ENCODE measurements around the gene BTBD10. TPM values are rescaled to one million over a fixed set of nuclear protein-coding genes. Genes with fewer than 3 reads are reported as not detected.
A peak's percentile ranks its signal among the peaks of the same experiment; 100 is the strongest.

BTBD10 gene
- total and polyA plus RNA-seq, 8 donors = 4.6 to 15.9 (median 7.6) TPM

DNA sequence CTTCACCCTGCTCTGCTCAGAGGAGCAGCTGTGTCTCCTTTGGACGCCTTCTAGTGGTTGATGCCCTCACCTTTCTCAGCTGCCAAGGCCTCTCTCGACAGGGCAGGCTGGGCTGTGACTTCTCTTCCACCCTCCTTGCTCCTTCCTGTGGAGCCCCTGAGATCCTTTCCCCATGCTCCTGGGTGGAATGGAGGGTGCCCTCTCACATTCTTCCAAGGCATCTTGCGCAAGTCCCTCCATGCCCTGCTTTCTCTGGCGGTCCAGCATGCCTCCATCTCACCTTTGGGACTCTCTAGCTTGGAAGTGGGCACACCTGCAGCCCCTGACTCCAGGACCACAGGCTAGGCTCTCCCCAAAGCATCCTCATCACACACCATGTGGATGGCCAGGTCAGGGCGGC, 116.6 kb downstream of the BTBD10 start:
- ATAC-seq (no peak), FAIRE-seq (no peak), DNase-seq (no peak)
- Histone ChIP-seq H3K9me3 (no peaks in the 10 kb centered on the region), H3K27ac (no peak overlapping the region), H3K36me3 (peaks cover 0 to 6% (median 0%) of the 10 kb centered on the region in 3 donors), H3K27me3 (no peaks in the 10 kb centered on the region), H3K4me1 (no peaks in the 10 kb centered on the region), H3K4me3 (no peak overlapping the region)
- 87 to 93% methylated on average over 5 of the region's 5 CpGs for WGBS, 2 donors
- intact Hi-C loops (cut with DNase I) = no loop called here
- TF ChIP-seq, protein P1, sequence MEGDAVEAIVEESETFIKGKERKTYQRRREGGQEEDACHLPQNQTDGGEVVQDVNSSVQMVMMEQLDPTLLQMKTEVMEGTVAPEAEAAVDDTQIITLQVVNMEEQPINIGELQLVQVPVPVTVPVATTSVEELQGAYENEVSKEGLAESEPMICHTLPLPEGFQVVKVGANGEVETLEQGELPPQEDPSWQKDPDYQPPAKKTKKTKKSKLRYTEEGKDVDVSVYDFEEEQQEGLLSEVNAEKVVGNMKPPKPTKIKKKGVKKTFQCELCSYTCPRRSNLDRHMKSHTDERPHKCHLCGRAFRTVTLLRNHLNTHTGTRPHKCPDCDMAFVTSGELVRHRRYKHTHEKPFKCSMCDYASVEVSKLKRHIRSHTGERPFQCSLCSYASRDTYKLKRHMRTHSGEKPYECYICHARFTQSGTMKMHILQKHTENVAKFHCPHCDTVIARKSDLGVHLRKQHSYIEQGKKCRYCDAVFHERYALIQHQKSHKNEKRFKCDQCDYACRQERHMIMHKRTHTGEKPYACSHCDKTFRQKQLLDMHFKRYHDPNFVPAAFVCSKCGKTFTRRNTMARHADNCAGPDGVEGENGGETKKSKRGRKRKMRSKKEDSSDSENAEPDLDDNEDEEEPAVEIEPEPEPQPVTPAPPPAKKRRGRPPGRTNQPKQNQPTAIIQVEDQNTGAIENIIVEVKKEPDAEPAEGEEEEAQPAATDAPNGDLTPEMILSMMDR (IDR thresholded peaks at IDR 0.05) = no peak

DNA sequence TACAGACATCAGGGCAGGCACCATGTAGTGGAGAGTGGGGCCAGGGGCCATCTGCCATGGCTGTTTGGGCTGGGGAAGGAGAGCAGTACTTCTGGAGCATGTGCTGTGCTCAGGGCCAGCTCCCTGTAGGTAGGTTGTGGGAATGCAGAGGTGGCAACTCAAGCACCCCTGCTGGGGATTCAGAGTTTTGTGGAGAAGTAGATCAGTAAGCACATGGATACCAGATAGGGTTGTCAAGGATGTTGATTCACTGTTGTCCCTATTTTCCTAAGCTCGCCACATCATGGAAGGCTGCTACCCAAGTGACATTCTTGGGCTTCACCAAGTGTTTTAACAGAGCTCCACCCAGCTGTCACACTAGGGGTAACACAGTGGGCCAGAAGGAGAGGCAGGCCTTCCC, 118.2 kb downstream of the BTBD10 start:
- no peak for DNase-seq
- H3K4me3 ChIP-seq = no peak overlapping the region
- 82 to 89% methylated on average over 1 of the region's 1 CpG for WGBS, 2 donors
- TF ChIP-seq, protein P1 (IDR thresholded peaks at IDR 0.05) = no peak
- H3K27me3 ChIP-seq = no peaks in the 10 kb centered on the region
- H3K9me3 ChIP-seq = no peaks in the 10 kb centered on the region
- intact Hi-C loops (cut with DNase I) = loop anchor here in 2 of 3 donors (5.0 kb wide), 1 partner anchor 133 kb away; no protein-coding TSS in a partner anchor
- peaks cover 0 to 5% (median 1%) of the 10 kb centered on the region in 3 donors for H3K4me1 ChIP-seq
- no peak overlapping the region for H3K27ac ChIP-seq
- no peak for FAIRE-seq
- no peak for ATAC-seq
- H3K36me3 ChIP-seq = no peaks in the 10 kb centered on the region

DNA sequence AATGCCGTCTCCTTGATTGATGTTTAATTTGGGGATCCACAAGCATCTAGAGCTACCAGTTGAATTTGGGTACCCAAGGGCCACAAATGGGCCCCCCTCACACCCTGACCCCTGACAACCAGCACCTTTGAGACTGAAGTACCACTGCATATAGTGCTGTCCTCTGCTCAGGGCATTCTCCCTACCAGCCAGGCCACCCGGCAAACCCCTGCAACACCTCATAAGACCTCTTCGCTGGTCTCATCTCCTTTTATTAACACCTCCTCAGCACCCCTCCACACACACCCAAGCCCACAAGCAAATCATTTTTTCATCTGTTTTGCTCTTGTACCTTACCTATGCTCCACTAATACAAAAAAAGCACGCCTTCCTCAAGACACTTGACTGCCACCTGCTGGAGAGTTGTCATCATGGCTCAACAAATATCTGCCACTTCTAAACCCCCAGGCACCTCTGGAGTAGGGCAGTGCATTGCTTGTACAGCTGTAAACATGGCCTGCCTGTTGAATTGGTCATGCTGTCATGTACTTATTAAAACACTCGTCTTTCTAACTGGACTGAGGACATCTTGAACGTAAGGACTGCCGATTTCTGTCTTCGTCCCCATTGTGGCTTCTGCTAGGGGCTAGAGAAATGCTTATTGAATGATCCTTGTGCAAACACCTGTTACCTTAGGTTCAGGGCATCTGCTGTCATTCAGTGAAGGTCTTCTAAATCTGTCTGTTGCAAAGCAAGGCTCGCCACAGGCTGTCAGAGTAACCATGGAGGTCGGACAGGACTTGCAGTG, 118.9 kb downstream of the BTBD10 start:
- H3K4me1 ChIP-seq = peaks cover 0 to 9% (median 6%) of the 10 kb centered on the region in 3 donors
- WGBS, 2 donors = 62% methylated on average over 10 of the region's 10 CpGs
- no peaks in the 10 kb centered on the region for H3K27me3 ChIP-seq
- no peak overlapping the region for H3K27ac ChIP-seq
- no peaks in the 10 kb centered on the region for H3K9me3 ChIP-seq
- ATAC-seq (peak; percentile 63 to 81 (median 80)), DNase-seq (peak in 5 of 6 donors; percentile 44 to 78 (median 59)), FAIRE-seq (no peak)
- TF ChIP-seq, protein P1 (IDR thresholded peaks at IDR 0.05) = peak; percentile 59 to 72 (median 68)
- no peaks in the 10 kb centered on the region for H3K36me3 ChIP-seq
- H3K4me3 ChIP-seq = no peak overlapping the region
- intact Hi-C loops (cut with DNase I) = loop anchor here in 2 of 3 donors (5.0 kb wide), 1 partner anchor 132 kb away; no protein-coding TSS in a partner anchor

DNA sequence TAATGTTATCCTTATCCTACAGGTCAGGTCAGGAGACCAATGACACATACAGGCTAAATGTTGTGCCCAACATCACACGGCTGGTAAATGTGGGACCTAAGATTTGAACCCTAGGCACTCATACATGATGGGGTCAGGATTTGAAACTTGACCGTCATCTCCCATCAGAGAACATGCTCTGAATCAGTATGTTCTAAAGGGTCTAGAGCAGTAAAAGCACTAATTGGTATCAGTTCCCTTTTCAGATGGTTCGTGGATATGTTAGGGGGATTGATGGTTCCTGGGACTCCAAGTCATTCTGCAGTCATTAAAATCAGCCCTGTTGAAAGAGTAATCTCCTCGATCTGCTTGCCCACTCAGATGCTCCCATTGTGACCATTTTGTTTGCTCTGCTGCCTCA, 120.0 kb downstream of the BTBD10 start:
- Histone ChIP-seq H3K4me1 (peaks cover 0 to 9% (median 6%) of the 10 kb centered on the region in 3 donors), H3K27me3 (no peaks in the 10 kb centered on the region), H3K4me3 (no peak overlapping the region), H3K36me3 (no peaks in the 10 kb centered on the region), H3K27ac (no peak overlapping the region), H3K9me3 (no peaks in the 10 kb centered on the region)
- TF ChIP-seq, protein P1 (IDR thresholded peaks at IDR 0.05) = no peak
- DNase-seq = no peak
- WGBS, 2 donors = 76 to 81% methylated on average over 4 of the region's 4 CpGs
- ATAC-seq = no peak
- intact Hi-C loops (cut with DNase I) = loop anchor here in 2 of 3 donors (5.0 kb wide), 1 partner anchor 131 kb away; no protein-coding TSS in a partner anchor
- FAIRE-seq = no peak

DNA sequence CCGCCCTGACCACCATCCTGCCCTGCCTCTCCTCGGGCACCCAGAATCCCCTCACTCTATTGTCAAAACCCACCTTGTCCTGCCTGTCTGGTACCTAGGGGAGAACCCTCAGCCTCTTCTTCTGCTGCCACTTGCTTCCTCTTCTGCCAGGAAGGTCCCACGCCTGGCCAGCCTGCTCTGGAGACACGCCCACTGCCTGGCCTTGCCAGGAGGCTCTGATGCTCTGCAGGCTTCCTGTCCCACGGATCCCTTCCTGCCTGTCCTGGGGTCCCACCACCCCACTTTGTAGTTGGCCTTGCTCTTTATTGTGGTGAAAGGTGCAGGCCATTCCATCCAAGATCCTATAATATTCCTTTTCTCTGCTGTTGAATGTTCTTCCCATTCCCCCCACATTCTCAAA, 122.0 kb downstream of the BTBD10 start:
- no peak overlapping the region for H3K27ac ChIP-seq
- WGBS, 2 donors = 74 to 75% methylated on average over 5 of the region's 5 CpGs
- intact Hi-C loops (cut with DNase I) = loop anchor here in 2 of 3 donors (5.0 kb wide), 1 partner anchor 129 kb away; no protein-coding TSS in a partner anchor
- FAIRE-seq (no peak), ATAC-seq (no peak), DNase-seq (no peak)
- no peak overlapping the region for H3K4me3 ChIP-seq
- H3K9me3 ChIP-seq = no peaks in the 10 kb centered on the region
- H3K27me3 ChIP-seq = no peaks in the 10 kb centered on the region
- TF ChIP-seq, protein P1 (IDR thresholded peaks at IDR 0.05) = no peak
- no peaks in the 10 kb centered on the region for H3K36me3 ChIP-seq
- peaks cover 0 to 10% (median 9%) of the 10 kb centered on the region in 3 donors for H3K4me1 ChIP-seq
